Raji (cell line): Measurements from ENCODE around the gene TNP2.
A peak's percentile ranks its signal among the peaks of the same experiment; 100 is the strongest.

Source experiments
- POLR2A ChIP-seq: IDR thresholded peaks from 2 replicates; pipeline ENCODE4 v1.6.1; 2011; ENCODE audit warnings: low read depth, low read length, control low read depth; ENCODE audit not compliant: insufficient read depth

TNP2 gene

GRCh38 chr16:11232852-11233726, 36.0 kb downstream of the TNP2 start:
- TF ChIP-seq POLR2A, result no peak

- no peak for TF ChIP-seq POLR2A
These were observed 36.7 kb downstream of the TNP2 start for GRCh38 chr16:11232302-11232851.

GRCh38 chr16:11231367-11231970, 37.7 kb downstream of the TNP2 start:
- TF ChIP-seq POLR2A, result no peak

GRCh38 chr16:11229906-11230305, 39.2 kb downstream of the TNP2 start:
- no peak for TF ChIP-seq POLR2A

GRCh38 chr16:11229432-11229831, 39.7 kb downstream of the TNP2 start:
- no peak for TF ChIP-seq POLR2A

- TF ChIP-seq POLR2A, result no peak; the same call in 1 of the 2 replicates
These were observed 43.2 kb downstream of the TNP2 start for GRCh38 chr16:11225677-11226549.

GRCh38 chr16:11224894-11225676, 44.0 kb downstream of the TNP2 start:
- peak; percentile 47 for TF ChIP-seq POLR2A

- no peak for TF ChIP-seq POLR2A
These were observed 44.8 kb downstream of the TNP2 start for GRCh38 chr16:11224096-11224893.

GRCh38 chr16:11219178-11219577, 49.9 kb downstream of the TNP2 start:
- TF ChIP-seq POLR2A, result no peak

GRCh38 chr16:11218604-11218962, 50.5 kb downstream of the TNP2 start:
- no peak for TF ChIP-seq POLR2A
